WERI-Rb-1 (cell line): Measurements from ENCODE around the gene FARS2.

ENCODE experiments used
- DNase-seq: peaks from one replicate; pipeline ENCODE4 v3.0.0-alpha.2; 2020
- H3K27ac ChIP-seq: fragments of 250-450 bp; sonication (Bioruptor Pico); 2 replicates; pipeline ENCODE4 v1.5.1; 2020; ENCODE audit warnings: mild to moderate bottlenecking, moderate library complexity
- H3K27me3 ChIP-seq: fragments of 250-450 bp; sonication (Bioruptor Pico); 2 replicates; pipeline ENCODE4 v1.5.1; 2021; ENCODE audit warnings: mild to moderate bottlenecking, low read depth, moderate library complexity; ENCODE audit not compliant: insufficient read depth, severe bottlenecking
- H3K36me3 ChIP-seq: fragments of 250-450 bp; sonication (Bioruptor Pico); 2 replicates; pipeline ENCODE4 v1.5.1; 2020; ENCODE audit warnings: mild to moderate bottlenecking, moderate library complexity
- H3K4me3 ChIP-seq: 2 replicates; pipeline ENCODE4 v1.5.1; 2011; ENCODE audit warnings: low read depth, mild to moderate bottlenecking, control low read depth, low read length
- H3K9me3 ChIP-seq: fragments of 250-450 bp; sonication (Bioruptor Pico); 2 replicates; pipeline ENCODE4 v1.5.1; 2021; ENCODE audit warnings: mild to moderate bottlenecking, moderate library complexity; ENCODE audit not compliant: severe bottlenecking
- TF ChIP-seq, protein P1 (sequence below): IDR thresholded peaks from 2 replicates; pipeline ENCODE4 v1.5.1; 2011; ENCODE audit warnings: low read depth, mild to moderate bottlenecking, control low read depth, inconsistent platforms, low read length

The FARS2 gene

DNA sequence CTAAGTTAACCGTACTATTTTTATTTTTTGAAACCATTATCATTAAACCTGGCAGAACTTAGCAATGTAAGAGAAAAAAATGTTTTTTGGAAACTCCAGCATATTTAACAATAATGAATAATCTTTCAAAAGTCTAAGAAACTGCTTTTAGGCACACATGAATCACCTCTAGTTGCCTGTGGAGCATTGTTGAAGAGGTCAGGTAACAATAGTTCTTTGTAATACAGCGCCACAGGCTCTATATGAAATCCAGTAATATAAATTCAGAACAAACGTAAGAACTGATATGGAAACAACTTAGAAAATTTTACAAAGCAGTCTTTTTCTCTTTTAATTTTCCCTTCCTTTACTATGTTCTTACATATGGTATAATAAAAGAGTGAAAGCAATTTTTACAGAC, 10.9 kb upstream of the FARS2 start:
- Histone ChIP-seq H3K27me3 (no peaks in the 10 kb centered on the region), H3K27ac (no peak overlapping the region), H3K9me3 (peaks cover 5% of the 10 kb centered on the region), H3K4me3 (no peak overlapping the region), H3K36me3 (peaks cover 20% of the 10 kb centered on the region)
- DNase-seq = no peak
- TF ChIP-seq, protein P1, sequence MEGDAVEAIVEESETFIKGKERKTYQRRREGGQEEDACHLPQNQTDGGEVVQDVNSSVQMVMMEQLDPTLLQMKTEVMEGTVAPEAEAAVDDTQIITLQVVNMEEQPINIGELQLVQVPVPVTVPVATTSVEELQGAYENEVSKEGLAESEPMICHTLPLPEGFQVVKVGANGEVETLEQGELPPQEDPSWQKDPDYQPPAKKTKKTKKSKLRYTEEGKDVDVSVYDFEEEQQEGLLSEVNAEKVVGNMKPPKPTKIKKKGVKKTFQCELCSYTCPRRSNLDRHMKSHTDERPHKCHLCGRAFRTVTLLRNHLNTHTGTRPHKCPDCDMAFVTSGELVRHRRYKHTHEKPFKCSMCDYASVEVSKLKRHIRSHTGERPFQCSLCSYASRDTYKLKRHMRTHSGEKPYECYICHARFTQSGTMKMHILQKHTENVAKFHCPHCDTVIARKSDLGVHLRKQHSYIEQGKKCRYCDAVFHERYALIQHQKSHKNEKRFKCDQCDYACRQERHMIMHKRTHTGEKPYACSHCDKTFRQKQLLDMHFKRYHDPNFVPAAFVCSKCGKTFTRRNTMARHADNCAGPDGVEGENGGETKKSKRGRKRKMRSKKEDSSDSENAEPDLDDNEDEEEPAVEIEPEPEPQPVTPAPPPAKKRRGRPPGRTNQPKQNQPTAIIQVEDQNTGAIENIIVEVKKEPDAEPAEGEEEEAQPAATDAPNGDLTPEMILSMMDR = no peak

DNA sequence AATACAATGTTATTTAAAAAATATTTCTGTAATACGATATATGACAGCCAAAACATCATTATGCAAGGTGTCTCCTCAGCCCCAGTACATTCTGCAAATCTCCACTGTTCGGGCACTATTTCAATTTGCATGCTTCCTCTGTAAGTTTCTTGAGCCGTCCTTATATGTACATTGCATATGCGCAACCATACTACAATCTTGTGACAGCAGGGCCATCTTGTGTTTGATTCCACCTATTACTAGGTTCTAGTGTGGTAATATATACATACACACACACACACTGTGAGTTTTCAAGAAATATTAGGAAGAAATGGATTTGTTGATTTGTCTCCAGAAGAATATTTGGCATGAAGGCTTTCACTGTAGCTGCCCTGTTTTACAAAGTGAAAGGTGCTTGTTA, 10.4 kb upstream of the FARS2 start:
- no peaks in the 10 kb centered on the region for H3K27me3 ChIP-seq
- no peak overlapping the region for H3K4me3 ChIP-seq
- peaks cover 5% of the 10 kb centered on the region for H3K9me3 ChIP-seq
- no peak for DNase-seq
- TF ChIP-seq, protein P1 = no peak
- no peak overlapping the region for H3K27ac ChIP-seq
- H3K36me3 ChIP-seq = peaks cover 21% of the 10 kb centered on the region

DNA sequence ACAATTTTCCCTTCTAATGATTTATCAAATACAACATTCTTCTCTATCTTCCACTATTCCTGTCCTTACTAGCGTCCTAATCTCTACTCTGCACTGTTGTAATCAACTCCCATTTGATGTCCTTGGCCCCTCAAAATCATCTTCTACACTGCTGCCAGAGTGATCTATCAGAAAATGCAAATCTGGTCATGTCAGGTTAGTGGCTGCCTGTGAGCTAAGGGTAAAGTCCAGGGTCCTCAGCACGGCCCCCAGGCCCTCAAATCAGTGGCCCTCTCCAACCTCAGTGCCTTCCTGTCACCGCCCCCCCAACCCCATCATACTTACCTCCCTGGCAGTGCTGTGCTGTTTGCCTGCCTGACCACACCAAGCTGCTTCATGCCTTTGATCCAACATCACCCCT, 4.4 kb upstream of the FARS2 start:
- H3K36me3 ChIP-seq = peaks cover 32% of the 10 kb centered on the region
- H3K27me3 ChIP-seq = no peaks in the 10 kb centered on the region
- H3K9me3 ChIP-seq = no peaks in the 10 kb centered on the region
- H3K27ac ChIP-seq = no peak overlapping the region
- DNase-seq = no peak
- TF ChIP-seq, protein P1 = no peak
- H3K4me3 ChIP-seq = no peak overlapping the region

DNA sequence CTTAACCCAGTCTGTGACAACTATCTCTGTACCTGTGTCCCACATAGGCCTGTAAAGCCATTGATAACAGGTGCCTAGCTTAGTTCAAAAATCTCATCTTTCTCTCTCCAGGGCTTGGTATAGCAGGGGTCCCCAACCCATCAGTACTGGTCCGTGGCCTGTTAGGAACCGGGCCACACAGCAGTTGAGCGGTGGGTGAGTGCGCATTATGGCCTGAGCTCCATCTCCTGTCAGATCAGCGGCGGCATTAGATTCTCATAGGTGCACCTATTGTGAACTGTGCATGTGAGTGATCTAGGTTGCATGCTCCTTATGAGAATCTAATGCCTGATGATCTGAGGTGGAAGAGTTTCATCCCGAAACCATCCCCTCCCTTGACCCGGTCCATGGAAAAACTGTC, 3.9 kb upstream of the FARS2 start:
- H3K27me3 ChIP-seq = no peaks in the 10 kb centered on the region
- no peak for DNase-seq
- no peak overlapping the region for H3K27ac ChIP-seq
- no peak overlapping the region for H3K4me3 ChIP-seq
- H3K9me3 ChIP-seq = no peaks in the 10 kb centered on the region
- TF ChIP-seq, protein P1 = no peak
- H3K36me3 ChIP-seq = peaks cover 29% of the 10 kb centered on the region

DNA sequence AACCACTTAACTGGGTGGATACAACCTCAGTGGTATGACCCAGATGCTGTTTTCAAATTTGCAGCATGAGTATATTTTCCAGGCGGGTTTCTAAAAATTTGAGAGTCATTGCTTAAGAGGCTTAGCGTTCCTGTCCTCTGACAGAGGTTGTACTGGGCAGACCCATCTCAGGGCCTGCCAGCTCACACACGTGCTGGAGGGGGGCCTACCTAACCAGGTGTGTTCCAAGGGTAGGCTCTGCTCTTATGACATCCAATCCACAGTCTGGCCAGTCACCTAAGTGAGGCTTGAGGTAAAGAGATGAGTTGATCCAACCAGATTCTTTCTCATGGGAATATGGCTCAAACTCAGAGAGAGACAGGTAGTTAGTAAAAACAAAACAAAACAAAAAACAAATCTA, 1.9 kb upstream of the FARS2 start:
- TF ChIP-seq, protein P1 = no peak
- H3K27me3 ChIP-seq = no peaks in the 10 kb centered on the region
- no peak for DNase-seq
- H3K9me3 ChIP-seq = no peaks in the 10 kb centered on the region
- H3K4me3 ChIP-seq = no peak overlapping the region
- no peak overlapping the region for H3K27ac ChIP-seq
- H3K36me3 ChIP-seq = peaks cover 22% of the 10 kb centered on the region

DNA sequence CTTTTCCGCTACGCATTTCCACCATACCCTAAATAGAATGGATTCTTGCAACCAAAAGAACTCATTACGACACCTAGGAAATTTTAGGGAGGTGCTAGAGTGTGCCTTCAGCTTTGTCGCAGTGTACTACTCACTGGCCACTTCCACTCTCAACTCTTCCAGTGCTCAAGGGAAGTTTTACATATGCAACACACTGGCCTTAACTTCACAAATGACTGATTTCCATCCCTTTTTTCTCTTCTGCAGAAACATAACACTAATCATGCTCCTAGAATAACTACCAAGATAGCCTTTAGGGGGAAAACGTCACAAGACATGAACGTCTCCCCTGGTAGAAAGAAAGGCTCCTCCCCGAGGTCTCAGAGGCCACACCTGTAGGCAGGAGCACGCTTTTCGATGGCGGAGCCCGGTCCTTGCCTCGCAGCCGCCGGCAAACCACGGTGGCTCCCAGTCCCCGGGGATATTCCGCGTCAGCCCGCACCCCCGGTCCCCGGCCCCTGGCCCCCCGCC, 1.1 kb upstream of the FARS2 start:
- peak overlapping the region; percentile 63 for H3K4me3 ChIP-seq
- H3K27ac ChIP-seq = peak overlapping the region; percentile 100
- H3K9me3 ChIP-seq = no peaks in the 10 kb centered on the region
- peaks cover 22% of the 10 kb centered on the region for H3K36me3 ChIP-seq
- no peaks in the 10 kb centered on the region for H3K27me3 ChIP-seq
- peak; percentile 86 for DNase-seq
- TF ChIP-seq, protein P1 = no peak
